OCI-LY3 (cell line): ENCODE results near the gene SLC9A7.

ENCODE experiments used
- H2AFZ ChIP-seq: fragments of 200-600, 300-600 bp; shearing (Covaris generic); 2 replicates; pipeline ENCODE4 v1.6.0; 2014; ENCODE audit warnings: antibody characterized with exemption, low read depth, low read length
- H3K27ac ChIP-seq: fragments of 200-600, 300-600 bp; sonication (generic); 2 replicates; pipeline ENCODE4 v1.5.1; 2014; ENCODE audit warnings: mild to moderate bottlenecking, low read length, moderate library complexity, mixed read lengths
- H3K27me3 ChIP-seq: fragments of 200-600, 300-600 bp; sonication (generic); 2 replicates; pipeline ENCODE4 v1.6.1; 2014; ENCODE audit warnings: low read depth, low read length, mixed read lengths
- H3K36me3 ChIP-seq: fragments of 200-600, 300-600 bp; sonication (generic); replicated peaks from 2 replicates; pipeline ENCODE3; 2014; ENCODE audit warnings: low read depth, low read length, mixed read lengths
- H3K4me1 ChIP-seq: fragments of 300-600, 200-600 bp; sonication (generic); 2 replicates; pipeline ENCODE4 v1.6.1; 2014; ENCODE audit warnings: low read length, mixed read lengths
- H3K4me2 ChIP-seq: fragments of 200-600, 300-600 bp; sonication (generic); 2 replicates; pipeline ENCODE4 v1.6.1; 2014; ENCODE audit warnings: low read length, mixed read lengths
- H3K4me3 ChIP-seq: fragments of 300-600, 200-600 bp; sonication (generic); 2 replicates; pipeline ENCODE4 v1.5.1; 2014; ENCODE audit warnings: antibody characterized with exemption, mild to moderate bottlenecking, low read length, moderate library complexity
- H3K79me2 ChIP-seq: fragments of 300-600, 200-600 bp; shearing (Covaris generic); 2 replicates; pipeline ENCODE4 v1.6.1; 2014; ENCODE audit warnings: mild to moderate bottlenecking, low read length, mixed read lengths
- H3K9ac ChIP-seq: fragments of 300-600, 200-600 bp; shearing (Covaris generic); 2 replicates; pipeline ENCODE4 v1.6.0; 2014; ENCODE audit warnings: mild to moderate bottlenecking, low read length, moderate library complexity
- H3K9me3 ChIP-seq: fragments of 200-600, 300-600 bp; shearing (Covaris generic); 2 replicates; pipeline ENCODE4 v1.6.1; 2014; ENCODE audit warnings: low read length, mixed read lengths; ENCODE audit not compliant: insufficient read depth
- H4K20me1 ChIP-seq: fragments of 200-600, 300-600 bp; sonication (generic); 2 replicates; pipeline ENCODE4 v1.6.1; 2016; ENCODE audit warnings: low read length, mixed read lengths; ENCODE audit not compliant: insufficient read depth
- EZH2phosphoT487 ChIP-seq: fragments of 200-600 bp; shearing (Covaris generic); IDR thresholded peaks from 2 replicates; pipeline ENCODE4 v1.6.1; 2018; ENCODE audit warnings: antibody characterized with exemption, mixed run types, low read depth
- TF ChIP-seq, protein P1 (sequence below): fragments of 200-600, 300-600 bp; sonication (generic); IDR thresholded peaks from 2 replicates; pipeline ENCODE4 v1.5.1; 2014; ENCODE audit warnings: antibody characterized with exemption, low read length, low read depth

Gene SLC9A7

DNA sequence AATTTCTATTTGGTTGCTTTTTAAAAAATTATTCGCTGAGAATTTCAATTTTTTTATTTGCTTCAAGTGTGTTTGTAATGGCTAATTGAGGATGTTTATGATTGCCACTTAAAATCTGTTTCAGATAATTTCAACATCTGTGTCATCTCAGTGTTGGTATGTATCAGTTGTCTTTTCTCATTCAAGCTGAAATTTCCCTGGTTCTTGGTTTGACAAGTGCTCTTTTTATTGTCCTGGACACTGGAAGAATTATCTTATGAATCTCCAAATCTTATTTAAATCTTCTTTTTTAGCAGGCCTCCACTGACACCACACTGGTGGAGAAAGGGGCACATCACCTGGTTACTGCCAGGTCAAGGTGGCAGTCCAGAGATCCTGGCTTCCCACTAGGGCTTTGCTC lies 163.8 kb downstream of the SLC9A7 start:
- Histone ChIP-seq H4K20me1 (0 out of 2 replicates have a peak, but pooled peaks cover 6% of the 10 kb centered on the region), H3K4me3 (no peak overlapping the region), H2AFZ (no peak overlapping the region), H3K27me3 (no peaks in the 10 kb centered on the region), H3K79me2 (no peaks in the 10 kb centered on the region), H3K9me3 (no peaks in the 10 kb centered on the region), H3K36me3 (no peaks in the 10 kb centered on the region), H3K27ac (no peak overlapping the region), H3K9ac (no peak overlapping the region), H3K4me2 (no peak overlapping the region), H3K4me1 (peaks cover 22% of the 10 kb centered on the region)
- TF ChIP-seq, protein P1, sequence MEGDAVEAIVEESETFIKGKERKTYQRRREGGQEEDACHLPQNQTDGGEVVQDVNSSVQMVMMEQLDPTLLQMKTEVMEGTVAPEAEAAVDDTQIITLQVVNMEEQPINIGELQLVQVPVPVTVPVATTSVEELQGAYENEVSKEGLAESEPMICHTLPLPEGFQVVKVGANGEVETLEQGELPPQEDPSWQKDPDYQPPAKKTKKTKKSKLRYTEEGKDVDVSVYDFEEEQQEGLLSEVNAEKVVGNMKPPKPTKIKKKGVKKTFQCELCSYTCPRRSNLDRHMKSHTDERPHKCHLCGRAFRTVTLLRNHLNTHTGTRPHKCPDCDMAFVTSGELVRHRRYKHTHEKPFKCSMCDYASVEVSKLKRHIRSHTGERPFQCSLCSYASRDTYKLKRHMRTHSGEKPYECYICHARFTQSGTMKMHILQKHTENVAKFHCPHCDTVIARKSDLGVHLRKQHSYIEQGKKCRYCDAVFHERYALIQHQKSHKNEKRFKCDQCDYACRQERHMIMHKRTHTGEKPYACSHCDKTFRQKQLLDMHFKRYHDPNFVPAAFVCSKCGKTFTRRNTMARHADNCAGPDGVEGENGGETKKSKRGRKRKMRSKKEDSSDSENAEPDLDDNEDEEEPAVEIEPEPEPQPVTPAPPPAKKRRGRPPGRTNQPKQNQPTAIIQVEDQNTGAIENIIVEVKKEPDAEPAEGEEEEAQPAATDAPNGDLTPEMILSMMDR = no peak
- TF ChIP-seq EZH2phosphoT487 = no peak

- Histone ChIP-seq H3K36me3 (no peaks in the 10 kb centered on the region), H3K9ac (no peak overlapping the region), H3K27ac (no peak overlapping the region), H3K4me1 (peaks cover 36% of the 10 kb centered on the region), H3K9me3 (no peaks in the 10 kb centered on the region), H3K79me2 (0 out of 2 replicates have a peak, but pooled peaks cover 4% of the 10 kb centered on the region), H3K27me3 (no peaks in the 10 kb centered on the region), H3K4me3 (no peak overlapping the region), H4K20me1 (no peaks in the 10 kb centered on the region), H3K4me2 (no peak overlapping the region), H2AFZ (no peak overlapping the region)
- no peak for TF ChIP-seq EZH2phosphoT487
- TF ChIP-seq, protein P1 = no peak
Measured at GRCh38 chrX:46589977-46590723, 168.8 kb downstream of the SLC9A7 start.

GRCh38 chrX:46588263-46588662 lies 170.7 kb downstream of the SLC9A7 start:
- H3K4me2 ChIP-seq = peak overlapping the region; percentile 96
- peak overlapping the region; percentile 58 for H3K4me3 ChIP-seq
- H3K36me3 ChIP-seq = no peaks in the 10 kb centered on the region
- H2AFZ ChIP-seq = peak overlapping the region; percentile 28; the same call in 1 of the 2 replicates
- peak overlapping the region; percentile 49; the same call in 1 of the 2 replicates for H3K27ac ChIP-seq
- H4K20me1 ChIP-seq = no peaks in the 10 kb centered on the region
- H3K79me2 ChIP-seq = 0 out of 2 replicates have a peak, but pooled peaks cover 4% of the 10 kb centered on the region
- H3K27me3 ChIP-seq = no peaks in the 10 kb centered on the region
- no peaks in the 10 kb centered on the region for H3K9me3 ChIP-seq
- peak overlapping the region; percentile 44; the same call in 1 of the 2 replicates for H3K9ac ChIP-seq
- H3K4me1 ChIP-seq = peaks cover 43% of the 10 kb centered on the region
- TF ChIP-seq, protein P1 = no peak
- no peak for TF ChIP-seq EZH2phosphoT487

DNA sequence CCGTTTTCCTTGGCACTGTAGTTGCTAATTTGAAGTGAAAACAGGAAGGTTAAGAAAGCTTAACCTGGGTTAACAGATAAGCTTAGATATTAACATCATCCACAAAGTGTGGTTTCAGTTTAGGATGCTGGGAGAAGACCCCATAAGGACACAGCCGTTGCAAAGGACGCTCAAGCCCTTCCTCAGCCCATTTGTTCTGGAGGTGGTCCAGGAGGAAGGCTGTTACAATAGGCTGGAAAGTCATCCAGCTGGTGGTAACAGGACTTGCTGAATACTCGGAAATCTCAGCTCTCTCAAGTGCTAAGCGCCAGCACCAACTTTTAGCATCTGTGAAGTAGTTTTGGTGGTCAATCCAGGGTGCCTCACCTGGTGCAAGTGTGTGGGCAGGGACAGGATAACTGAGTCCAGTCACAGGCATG lies 171.2 kb downstream of the SLC9A7 start:
- Histone ChIP-seq H3K4me3 (peak overlapping the region; percentile 58), H3K79me2 (0 out of 2 replicates have a peak, but pooled peaks cover 4% of the 10 kb centered on the region), H2AFZ (0 out of 2 replicates have a peak overlapping the region, but pooled peaks have one; percentile 28), H3K4me1 (peaks cover 43% of the 10 kb centered on the region), H3K27ac (peak overlapping the region; percentile 49), H3K9me3 (no peaks in the 10 kb centered on the region), H3K4me2 (peak overlapping the region; percentile 96), H4K20me1 (no peaks in the 10 kb centered on the region), H3K9ac (peak overlapping the region; percentile 44; the same call in 1 of the 2 replicates), H3K27me3 (no peaks in the 10 kb centered on the region), H3K36me3 (no peaks in the 10 kb centered on the region)
- TF ChIP-seq, protein P1 = no peak
- TF ChIP-seq EZH2phosphoT487 = no peak
